ENCODE results near the gene MRPL43.
A peak's percentile ranks its signal among the peaks of the same experiment; 100 is the strongest.

Gene MRPL43

DNA sequence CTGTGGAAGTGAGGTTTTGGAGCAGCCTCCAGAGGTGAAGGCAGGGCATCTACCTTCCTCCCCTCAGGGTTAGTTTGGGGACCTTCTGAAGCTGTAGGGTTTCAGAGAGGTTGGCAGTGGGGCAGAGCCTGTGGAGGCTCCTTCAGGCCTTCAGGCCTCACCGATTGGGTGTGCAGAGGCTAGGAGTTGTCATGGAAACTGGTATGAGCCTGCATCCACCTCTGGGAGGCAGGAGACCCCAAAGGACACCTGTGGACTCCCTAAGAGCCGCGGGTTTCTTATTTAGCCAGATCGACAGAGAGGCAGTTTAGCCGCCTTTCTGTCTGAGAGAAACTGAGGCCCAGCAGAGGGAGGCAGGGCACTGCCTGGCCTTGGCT is 14.3 kb upstream of the MRPL43 start:
- no peak for DNase-seq

GRCh38 chr10:101000915-101001658 is 13.8 kb upstream of the MRPL43 start:
- no peak for DNase-seq

GRCh38 chr10:101000127-101000914 is 13.0 kb upstream of the MRPL43 start:
- DNase-seq: no peak

- no peak for DNase-seq
Observed at GRCh38 chr10:100999742-101000126, 12.4 kb upstream of the MRPL43 start, which contains the start of gene LZTS2. TSS of gene LZTS2 (plus strand) at chr10:100999808. CDS start at chr10:101002539, 2,731 bp downstream.

DNA sequence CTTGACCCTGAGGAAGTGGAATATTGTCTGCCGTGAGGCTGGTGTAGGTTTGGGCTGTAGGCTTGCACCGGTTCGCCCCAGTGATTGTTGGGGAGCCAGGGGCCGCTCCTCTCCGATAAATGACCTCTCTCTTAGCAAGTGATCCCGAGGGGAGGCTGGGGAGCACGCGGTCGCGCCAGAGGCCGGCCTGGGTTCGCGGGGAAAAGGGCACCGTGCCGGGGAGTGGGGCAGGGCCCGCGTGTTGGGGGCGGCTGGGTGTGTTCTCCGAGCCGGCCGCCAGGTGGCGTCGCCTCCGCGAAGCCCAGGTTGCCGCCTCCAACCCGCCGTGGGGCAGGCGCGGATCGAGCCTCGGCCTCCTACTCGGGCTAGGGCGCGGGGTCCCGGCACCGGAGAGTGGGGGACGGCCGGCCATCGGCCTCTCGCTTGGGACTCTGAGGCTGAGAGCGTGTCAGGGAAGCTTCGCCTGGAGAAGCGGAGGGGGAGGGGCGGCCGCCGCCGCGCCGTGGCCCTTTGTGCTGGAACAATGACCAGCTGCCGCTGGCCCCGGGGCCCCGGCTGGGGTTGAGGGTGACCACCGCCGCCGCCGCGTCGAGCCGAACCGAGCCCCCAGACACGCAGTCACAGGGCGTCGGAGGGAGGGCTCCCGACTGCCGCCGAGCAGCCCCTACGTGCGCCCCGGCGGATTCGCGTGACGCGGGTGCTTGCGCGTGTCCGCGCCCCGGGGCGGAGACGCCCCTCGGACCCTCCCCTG is 11.9 kb upstream of the MRPL43 start:
- peak; percentile 75 for DNase-seq

DNA sequence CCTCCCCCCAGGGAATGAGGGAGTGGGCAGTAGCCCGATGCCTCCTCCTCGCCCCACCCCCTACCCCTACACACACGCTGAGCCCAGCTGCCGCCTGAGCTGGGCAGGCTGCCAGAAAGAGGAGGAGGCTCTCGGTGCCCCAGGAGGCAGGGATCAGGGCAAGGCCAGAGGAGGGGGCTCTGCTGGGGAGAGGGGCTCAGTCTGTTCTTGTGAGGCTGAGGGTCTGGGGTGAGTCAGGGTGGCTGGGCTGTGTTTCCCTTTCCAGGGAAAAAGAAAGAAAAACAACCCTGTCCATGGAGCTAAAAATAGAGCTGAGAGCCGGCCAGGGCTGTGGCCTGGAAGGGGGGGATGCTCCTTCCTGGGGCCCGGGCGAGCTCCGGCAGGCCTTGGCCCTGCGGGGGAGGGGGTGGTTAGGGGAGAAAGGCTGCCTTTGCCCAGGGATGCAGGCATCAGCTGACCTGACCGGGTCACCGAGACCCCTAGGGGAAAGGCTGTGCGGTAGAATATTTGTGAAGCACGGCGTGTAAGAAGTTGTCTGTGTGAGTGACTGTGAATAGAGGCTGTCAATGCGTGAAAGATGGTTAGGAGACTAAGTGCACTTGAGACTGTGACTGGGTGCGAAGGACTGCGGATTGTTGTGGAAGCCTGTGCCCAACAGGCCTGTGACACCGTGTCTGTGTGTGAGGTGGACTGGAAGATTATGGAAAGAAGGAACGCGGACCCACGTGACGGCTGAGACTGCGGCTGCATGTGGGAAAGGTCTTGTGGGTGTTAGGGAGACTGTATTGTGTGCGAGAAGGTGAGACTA is 11.1 kb upstream of the MRPL43 start:
- peak; percentile 94 for DNase-seq

DNA sequence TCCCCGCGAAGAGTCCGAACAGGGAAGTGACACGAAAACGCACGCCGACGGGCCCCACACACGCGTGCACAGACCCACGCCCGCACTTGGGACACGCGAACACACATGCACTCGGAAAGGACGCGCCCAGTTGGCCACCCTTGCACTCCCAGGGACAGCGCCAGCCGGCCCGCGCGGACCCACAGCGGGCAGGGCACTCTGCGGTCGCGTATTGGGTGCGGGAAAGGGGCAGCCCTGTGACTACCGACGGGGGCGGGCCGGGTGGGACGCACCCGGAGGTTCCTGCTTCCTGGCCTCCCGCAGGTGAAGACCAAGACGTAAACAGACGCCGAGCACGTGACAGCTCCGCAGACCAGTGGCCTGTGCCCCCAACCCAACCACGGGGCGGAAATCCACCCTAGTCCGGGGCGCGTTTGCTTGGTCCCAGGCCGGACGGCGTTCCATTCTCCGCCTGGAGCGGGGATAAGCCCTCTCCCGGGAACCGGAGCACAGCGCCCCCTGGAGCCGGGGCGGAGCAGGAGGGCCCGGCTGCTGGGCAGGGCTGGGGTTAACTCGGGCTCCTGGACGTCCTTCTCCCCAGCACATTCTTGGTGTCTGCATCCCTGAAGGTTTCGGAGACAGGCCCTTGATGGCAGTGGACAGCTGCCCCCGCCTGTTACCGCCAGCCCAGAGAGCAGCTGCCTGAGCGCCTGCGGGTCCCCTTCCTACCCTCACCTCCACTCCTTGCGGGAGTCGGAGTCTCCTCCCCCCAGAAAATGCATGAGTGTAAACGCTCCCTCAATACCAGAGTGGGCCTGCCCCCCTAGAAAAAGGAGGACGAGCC is 10.3 kb upstream of the MRPL43 start:
- DNase-seq: peak; percentile 82

DNA sequence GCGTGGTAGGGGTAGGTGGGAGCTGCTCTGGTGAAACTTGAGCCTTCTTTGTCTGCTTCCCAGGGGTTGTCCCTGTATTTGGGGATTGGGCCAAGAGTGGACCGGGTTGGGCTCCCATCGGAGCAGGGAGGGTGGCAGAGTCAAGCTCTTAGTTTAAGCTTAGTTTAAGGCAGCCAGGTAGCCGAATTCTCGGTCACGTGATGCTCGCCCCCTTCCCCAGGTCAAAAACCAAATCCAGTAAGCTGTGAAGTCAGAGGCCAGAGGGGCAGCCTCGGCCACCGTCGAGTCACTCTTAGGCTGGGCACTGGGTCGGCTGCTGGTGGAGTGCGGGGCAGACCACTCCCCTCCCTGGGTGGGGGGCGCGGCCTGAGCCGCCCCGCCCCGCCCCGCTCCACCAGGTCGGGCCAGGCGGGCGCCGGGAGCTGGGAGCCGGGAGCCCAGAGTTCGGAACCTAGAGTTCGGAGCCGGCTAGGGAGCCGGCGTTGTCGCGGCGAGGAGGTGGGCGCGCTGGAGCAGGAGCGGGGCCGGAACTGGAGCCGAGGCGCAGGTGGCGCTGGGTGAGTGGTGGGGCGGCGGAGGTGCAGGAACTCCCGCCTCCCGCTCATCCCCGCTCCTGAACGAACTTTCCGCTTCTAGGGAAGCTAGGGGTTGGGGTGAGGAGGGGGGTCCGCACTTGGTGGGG is 9.5 kb upstream of the MRPL43 start:
- peak; percentile 61 for DNase-seq

DNA sequence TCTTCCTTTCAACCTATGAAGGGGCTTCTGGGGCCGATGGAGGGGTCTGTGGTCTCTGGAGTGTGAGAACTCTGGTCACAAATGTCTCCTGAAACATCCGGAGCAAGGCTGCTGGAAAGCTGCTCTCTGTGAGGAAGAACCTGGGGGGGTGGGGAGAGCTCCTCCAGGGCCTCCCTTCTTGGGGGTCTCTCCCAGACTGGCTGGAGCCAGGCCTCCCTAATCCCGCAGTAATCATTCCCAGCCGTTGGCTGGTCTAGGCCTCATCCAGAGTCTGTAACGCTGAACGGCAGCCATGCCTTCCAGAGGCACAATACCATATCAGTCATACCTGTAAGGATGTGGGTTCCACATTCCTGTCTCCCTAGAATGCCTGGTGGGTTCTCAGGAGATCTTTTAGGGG is 7.9 kb upstream of the MRPL43 start:
- no peak for DNase-seq

- peak; percentile 20 for DNase-seq
Observed at GRCh38 chr10:100993986-100994708, 6.8 kb upstream of the MRPL43 start.

- DNase-seq: no peak
Observed at GRCh38 chr10:100989088-100989487, 1.8 kb upstream of the MRPL43 start.

GRCh38 chr10:100988166-100988565 is 869 bp upstream of the MRPL43 start:
- no peak for DNase-seq

DNA sequence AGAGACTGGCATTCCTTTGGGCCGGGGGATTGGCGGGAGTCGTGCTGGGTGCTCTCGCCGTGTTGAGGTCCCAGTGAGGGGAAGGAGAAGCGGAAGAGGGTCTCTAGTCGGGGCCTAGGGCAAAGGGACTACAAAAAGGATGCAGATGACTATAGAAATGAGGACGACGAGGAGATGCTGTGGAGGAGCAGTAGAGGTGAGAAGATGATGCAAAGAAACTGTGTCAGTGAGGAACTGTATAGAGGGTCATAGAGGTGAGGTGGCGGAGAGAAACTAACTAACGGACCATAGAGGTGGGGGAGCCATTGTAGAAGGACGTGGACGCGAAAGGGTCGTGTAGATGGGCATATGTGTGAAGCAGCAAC is 370 bp upstream of the MRPL43 start:
- DNase-seq: no peak

DNA sequence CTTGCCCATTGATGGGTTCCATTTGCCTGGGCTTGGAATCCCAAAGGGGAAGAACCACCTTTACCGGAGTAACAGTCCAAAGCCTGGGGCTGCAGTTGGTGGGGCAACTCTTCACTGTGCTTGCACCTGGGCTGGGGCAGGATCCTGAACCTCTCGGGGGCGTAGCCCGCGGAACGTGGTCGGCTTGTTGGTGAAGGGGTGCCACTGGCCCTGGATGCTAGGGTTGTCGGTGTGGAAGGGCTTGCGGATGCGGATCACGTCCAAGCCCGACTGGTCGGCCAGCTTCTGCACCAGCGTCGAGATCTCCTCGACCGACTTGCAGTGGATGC is 710 bp downstream of the MRPL43 start:
- DNase-seq: no peak

- DNase-seq: no peak
Observed at GRCh38 chr10:100985336-100985735, 2.0 kb downstream of the MRPL43 start.

DNA sequence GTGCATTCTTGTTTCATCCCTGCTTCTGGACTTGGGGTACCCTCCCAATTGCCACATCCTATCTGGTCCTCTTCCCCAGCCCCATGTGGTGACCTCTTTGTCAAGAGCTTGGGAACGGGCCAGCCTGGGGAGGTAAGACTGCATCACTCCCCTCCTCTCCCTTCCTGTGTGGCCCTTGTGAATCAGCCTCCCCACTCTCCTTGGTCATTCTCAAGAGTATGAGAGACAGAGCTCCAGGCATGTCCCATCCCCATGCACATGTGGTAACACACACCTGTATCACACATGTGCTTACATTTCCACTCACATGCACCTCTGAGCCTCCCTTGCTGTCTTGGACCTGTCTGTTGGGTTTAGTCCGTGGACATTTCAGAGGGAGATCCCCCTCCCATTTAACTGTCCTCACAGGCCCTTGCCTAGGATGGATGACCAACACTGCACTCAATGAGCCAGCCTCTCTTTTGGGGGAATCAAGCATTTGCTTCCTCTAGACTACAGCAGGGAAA is 2.6 kb downstream of the MRPL43 start:
- no peak for DNase-seq

- no peak for DNase-seq
Observed at GRCh38 chr10:100983868-100984671, 3.2 kb downstream of the MRPL43 start.

DNA sequence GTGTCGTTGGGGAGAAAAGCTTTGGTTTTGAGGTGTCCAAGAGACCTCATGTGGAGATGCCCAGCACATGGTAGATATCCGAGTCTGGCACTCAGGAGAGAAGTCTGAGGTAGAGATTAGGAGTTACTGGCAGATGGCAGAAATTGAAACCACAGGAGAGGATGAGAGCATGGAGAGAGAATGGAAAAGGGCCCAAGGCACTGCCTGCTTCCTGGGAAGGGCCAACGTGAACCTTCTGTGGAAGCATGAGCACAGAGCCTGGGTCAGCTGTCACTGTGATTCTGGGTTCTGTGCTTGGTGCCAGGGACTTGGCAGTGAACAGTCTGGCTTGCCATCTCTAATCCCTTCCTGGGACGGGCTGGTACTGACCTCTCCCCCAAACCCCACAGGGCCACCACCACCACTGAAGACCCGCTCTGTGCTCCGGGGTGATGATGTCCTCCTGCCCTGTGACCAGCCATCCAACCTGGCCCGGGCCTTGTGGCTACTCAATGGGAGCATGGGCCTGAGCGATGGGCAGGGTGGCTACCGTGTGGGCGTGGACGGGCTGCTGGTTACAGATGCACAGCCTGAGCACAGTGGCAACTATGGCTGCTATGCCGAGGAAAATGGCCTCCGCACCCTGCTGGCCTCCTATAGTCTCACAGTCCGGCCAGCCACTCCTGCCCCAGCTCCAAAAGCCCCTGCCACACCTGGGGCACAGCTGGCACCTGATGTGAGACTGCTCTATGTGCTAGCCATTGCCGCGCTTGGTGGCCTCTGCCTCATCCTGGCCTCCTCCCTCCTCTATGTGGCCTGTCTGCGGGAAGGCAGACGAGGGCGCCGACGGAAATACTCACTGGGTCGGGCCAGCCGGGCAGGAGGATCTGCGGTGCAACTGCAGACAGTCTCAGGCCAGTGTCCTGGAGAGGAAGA is 4.1 kb downstream of the MRPL43 start:
- DNase-seq: no peak

All from NCI-H69 (cell line).